ENCODE results near the gene RAB5B.
"Not testable (repeated sequence)": the region's sequence is repeated elsewhere in the genome, so short reads cannot be mapped to it uniquely, and the experiment has no call there.

Gene RAB5B

GRCh38 chr12:56014205-56014604 is 40.3 kb downstream of the RAB5B start:
- DNase-seq (ENCODE audit: low spot score), result no peak

- no peak for DNase-seq (ENCODE audit: low spot score)
Observed at GRCh38 chr12:56017181-56017580, 43.3 kb downstream of the RAB5B start.

- DNase-seq (ENCODE audit: low spot score), result no peak
Observed at GRCh38 chr12:56018356-56018755, 44.5 kb downstream of the RAB5B start.

GRCh38 chr12:56020423-56021184 is 46.7 kb downstream of the RAB5B start, which contains the start of gene IKZF4:
Gene IKZF4 (plus strand): TSS chr12:56021043. CDS start chr12:56021494, 451 bp downstream.
- peak; percentile 82 for DNase-seq (ENCODE audit: low spot score)

- DNase-seq (ENCODE audit: low spot score), result no peak
Observed at GRCh38 chr12:56021889-56022497, 48.1 kb downstream of the RAB5B start.

- no peak for DNase-seq (ENCODE audit: low spot score)
Observed at GRCh38 chr12:56028511-56029165, 54.8 kb downstream of the RAB5B start.

GRCh38 chr12:56029166-56029519 is 55.3 kb downstream of the RAB5B start:
- no peak for DNase-seq (ENCODE audit: low spot score)

GRCh38 chr12:56029666-56030293 is 55.9 kb downstream of the RAB5B start:
- DNase-seq (ENCODE audit: low spot score), result no peak

- no peak for DNase-seq (ENCODE audit: low spot score)
Observed at GRCh38 chr12:56031987-56032386, 58.1 kb downstream of the RAB5B start.

- DNase-seq (ENCODE audit: low spot score), result no peak
Observed at GRCh38 chr12:56034586-56035332, 60.9 kb downstream of the RAB5B start.

GRCh38 chr12:56037161-56037560 is 63.3 kb downstream of the RAB5B start:
- no peak for DNase-seq (ENCODE audit: low spot score)

- DNase-seq (ENCODE audit: low spot score), result no peak
Observed at GRCh38 chr12:56038022-56038655, 64.3 kb downstream of the RAB5B start.

GRCh38 chr12:56040151-56040550 is 66.3 kb downstream of the RAB5B start:
- DNase-seq (ENCODE audit: low spot score), result no peak

GRCh38 chr12:56040963-56041551 is 67.2 kb downstream of the RAB5B start:
- DNase-seq (ENCODE audit: low spot score), result no peak

- DNase-seq (ENCODE audit: low spot score), result peak; percentile 96
Observed at GRCh38 chr12:56041552-56042429, 67.9 kb downstream of the RAB5B start, which contains the start of gene RPS26. Gene RPS26 (plus strand): TSS chr12:56041918. CDS start chr12:56042167, 249 bp downstream.

- DNase-seq (ENCODE audit: low spot score), result not testable (repeated sequence)
Observed at GRCh38 chr12:56042430-56042813, 68.5 kb downstream of the RAB5B start.

GRCh38 chr12:56042843-56043242 is 69.0 kb downstream of the RAB5B start:
- DNase-seq (ENCODE audit: low spot score), result no peak
